Bone marrow (tissue), 2 donors: ENCODE measurements around the gene SLC25A21.

Source experiments
- DNase-seq, 2 donors: peaks; one replicate each; lab custom pipeline; 2025; lab: John Stamatoyannopoulos, UW

The SLC25A21 gene

DNA sequence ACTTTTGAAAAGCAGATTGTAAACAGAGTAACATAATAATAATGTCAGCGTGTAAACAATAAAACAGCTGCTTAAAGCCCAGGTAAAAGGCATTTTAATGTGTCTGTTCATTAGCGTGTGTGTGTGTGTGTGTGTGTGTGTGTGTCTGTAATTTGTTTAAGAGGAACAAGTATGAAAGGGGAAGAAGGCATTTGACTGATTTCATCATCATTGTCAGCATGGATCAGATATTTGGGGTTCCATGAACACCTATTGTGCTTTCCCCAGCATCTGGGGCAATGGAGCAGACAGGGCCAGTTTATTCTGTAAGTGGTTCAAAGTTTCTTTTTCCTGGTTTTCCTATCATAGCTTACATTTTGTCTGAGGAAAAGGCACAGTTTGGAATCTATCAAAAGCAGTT, 28.9 kb downstream of the SLC25A21 start:
- DNase-seq = no peak

DNA sequence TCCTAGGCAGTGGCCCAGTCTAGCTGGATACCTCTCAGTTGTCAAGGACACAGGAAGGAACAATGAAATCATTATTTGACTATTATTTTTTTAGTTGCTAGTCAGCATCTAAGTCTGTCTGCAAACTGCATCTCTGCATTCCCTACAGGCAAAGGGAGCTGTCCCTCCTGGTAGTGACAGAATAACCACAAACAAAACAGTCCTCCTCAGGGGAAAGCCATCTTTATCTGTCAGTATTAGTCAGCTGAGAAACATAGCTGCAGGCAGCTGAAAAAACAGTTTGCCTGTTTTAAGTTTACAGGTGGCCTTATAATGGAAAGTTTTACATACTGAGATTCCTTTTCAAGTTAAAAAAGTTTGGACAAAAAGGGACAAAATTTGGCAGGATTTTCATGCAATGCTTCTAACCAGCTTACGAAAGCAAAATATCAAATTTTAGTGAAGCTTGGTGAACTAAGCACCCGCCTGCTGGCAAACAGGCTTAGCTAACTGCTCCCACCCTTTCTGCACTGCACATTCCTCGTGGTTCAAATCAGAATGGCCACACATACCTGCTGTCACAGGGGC, 29.5 kb downstream of the SLC25A21 start:
- no peak for DNase-seq

DNA sequence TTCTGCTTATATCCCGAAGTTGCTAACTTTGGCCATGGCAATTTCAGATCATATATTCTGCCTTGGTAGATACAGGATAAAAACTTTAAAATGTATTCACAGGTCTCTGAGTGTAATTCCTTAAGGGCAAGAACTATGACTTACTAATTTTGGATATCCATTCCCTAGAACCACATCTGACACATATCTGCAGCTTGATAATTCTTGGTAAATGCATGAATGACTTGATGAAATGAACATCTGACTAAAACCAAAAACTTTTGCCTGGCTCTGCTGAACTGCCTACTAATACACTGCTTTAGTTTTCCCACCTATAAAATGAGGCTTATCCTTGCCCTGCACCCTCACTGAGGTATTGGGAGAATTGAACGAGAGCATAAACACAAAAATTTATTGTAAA, 32.2 kb downstream of the SLC25A21 start:
- DNase-seq = no peak

DNA sequence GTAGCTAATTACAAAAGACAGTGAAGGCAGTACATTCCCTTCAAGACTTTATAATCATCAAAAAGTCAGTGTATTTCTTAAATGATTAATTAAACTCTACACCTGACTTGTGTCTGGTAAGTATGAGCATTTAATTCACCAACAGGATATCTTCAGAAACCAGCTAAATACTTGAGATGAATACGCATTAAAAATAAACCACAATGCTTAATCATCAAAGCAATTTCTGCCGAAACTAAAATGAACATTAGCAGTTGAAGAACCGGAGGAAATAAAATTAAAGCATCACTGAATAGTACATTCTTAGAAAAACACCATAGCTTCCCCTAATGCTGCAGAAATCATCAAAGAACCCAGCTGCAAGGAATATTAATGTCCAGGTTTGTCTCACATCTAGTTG, 32.7 kb downstream of the SLC25A21 start:
- no peak for DNase-seq

DNA sequence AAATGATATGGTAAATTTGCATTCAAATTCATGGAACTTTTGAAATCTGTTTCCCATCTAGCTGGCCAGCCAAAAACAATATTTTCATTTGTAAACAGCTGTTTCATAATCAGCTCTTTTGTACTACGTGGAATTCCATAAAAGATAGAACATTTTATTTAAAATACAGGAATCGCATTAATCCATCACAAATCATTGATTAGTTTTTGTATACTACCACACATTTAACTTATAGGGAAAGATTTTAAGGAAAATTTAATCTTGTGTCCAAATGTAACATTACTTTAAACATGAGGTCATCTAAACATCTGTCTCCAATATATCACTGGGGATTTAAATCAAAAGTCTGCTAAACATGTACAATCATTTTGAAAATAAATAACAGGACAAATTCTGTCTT, 33.5 kb downstream of the SLC25A21 start:
- DNase-seq = no peak

DNA sequence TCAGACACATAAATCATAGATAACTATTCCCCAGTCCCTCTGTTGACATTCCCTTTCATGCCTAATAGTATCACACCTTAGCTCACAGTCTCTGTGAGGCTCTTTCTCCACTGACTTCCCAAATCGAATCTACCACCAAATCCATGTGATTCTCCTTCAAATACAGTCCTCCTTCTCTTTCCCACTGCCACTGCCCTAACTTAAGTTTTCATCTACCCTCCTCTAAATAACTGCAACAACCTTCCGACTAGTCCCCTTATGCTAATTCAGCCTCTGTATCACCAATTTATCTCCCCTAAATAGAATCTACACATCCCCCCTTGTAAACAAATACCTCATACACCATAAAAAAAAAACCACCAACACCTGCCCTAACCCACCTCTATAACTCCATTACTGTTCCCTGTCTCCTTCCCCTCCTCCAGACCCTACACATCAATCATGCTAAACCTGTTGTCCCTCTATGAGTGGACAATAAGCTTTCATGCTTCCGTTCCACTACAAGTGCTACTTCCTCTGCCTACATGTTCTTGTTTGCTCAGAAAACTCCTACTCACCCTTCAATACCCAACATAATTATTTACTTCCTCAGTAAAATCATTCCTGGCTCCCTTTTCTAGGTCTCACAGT, 39.0 kb downstream of the SLC25A21 start:
- DNase-seq = no peak

DNA sequence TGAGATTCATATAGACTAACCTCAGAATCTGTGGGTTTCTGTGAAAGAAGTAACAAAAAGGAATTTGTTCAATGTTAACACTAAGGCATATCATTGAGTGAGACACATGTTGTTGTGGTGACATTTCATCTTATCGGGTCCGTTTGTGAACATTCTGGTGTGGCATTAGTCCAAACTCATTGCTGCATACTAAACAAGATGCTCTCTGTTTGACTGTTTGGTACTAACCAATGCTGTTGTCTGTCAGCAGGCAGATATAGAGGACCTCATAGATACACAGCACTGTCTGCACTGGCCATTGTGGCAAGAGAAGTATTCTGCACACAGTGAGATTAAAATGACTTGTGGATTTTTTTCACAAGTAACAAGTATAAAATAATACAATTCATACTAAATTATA, 41.2 kb downstream of the SLC25A21 start:
- DNase-seq = no peak

DNA sequence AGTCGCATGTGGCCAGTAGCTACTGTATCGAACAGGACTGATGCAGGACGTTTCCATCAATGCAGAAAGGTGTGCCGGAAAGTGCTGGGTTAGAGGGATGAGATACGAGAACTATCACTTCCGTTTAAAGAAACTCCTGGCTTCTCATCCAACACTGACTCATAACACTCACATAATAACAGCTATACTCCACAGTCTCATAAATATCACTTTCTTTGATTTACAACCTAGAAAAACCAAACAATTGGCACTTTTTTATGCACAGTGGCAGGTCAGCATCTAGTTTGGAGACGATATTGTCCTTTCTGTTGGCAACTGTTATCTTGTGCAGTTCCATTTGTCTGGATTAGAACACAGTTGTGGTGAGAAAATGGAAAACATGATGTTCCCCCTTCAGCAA, 43.4 kb downstream of the SLC25A21 start:
- DNase-seq = no peak

DNA sequence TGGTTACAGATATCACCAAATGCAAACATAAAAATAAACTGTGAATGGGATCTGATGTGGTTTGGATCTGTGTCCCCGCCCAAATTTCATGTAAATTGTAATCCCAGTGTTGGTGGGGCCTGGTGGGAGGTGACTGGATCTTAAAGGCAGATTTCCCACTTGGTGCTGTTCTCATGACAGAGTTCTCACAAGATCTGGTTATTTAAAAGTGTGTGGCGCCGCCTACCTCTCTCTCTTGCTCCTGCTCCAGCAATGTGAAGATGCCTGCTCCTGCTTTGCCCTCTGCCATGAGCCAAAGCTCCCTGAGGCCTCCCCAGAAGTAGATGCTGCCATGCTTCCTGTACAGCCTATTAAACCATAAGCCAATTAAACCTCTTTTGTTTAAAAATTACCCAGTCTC, 47.8 kb downstream of the SLC25A21 start:
- DNase-seq = no peak

DNA sequence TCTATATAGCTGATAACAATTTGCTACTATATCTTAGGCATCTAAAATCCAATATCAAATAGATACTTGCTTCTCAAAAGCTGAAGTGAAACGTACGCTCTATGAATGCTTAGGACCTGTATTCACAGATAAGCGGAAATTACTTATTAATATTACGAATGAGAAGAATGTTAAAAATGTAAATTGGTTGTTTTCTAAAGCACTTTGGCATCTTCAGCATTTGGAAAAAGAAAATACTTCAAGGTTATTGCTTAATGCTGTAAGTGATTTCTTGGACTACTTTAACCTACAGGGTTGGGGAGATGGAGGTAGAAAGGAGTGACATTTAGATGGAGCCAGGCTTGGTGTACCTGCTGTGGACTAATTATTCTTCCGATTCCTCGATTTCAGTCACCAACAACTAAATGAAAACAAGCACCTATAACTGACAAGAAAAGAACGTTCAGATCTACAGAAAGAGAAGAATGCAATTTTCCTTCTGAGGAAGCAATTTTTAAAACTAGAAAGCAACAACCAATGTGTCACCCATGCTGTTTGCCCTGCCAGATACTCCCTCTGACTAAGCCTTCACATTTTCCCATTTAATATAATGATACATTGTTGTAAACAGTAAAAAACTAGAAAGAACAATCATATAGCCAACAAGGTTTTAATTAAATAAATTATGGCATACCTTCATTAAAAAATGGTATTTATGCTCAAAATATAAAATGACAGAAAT, 49.3 kb downstream of the SLC25A21 start:
- no peak for DNase-seq

DNA sequence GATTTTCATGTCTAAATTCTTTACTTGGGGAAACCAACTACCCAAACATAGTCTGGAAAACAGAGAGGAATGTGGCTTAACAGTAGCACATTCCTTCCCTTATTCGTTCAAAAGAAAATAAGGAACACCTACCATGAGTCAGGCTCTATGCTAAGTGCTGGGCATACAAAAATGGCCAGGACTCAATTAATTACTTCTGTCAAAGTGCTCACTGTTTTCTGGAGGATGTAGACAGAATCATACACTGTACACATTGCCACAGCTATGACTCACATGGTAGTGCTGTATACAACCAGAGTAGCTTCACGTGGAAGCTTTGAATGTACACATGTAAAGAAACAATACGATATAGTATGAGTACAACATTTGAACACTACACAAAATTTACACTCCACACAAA, 50.1 kb downstream of the SLC25A21 start:
- DNase-seq = no peak

DNA sequence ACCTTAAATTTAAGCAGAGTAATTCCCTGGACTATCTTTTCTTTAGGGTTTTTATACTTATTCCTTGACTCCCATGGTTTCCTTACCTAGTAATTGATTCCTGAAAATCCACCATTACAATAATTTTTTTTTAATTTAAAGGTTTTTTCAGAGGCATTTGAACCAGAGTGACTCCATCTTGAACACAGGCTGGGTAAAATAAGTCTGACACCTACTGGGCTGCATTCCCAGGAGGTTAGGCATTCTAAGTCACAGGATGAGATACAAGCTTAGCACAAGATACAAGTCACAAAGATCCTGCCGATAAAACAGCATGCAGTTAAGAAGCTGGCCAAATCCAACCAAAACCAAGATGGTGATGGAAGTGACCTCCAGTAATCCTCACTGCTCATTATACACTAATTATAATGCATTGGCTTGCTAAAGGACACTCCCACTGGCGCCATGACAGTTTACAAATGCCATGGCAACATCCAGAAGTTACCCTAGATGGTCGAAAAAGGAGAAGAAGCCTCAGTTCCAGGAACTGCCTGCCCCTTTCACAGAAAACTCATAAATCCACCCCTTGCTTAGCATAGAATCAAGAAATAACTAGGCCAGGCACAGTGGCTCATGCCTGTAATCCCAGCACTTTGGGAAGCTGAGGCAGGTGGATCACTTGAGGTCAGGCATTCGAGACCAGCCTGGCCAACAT, 53.6 kb downstream of the SLC25A21 start:
- no peak for DNase-seq

DNA sequence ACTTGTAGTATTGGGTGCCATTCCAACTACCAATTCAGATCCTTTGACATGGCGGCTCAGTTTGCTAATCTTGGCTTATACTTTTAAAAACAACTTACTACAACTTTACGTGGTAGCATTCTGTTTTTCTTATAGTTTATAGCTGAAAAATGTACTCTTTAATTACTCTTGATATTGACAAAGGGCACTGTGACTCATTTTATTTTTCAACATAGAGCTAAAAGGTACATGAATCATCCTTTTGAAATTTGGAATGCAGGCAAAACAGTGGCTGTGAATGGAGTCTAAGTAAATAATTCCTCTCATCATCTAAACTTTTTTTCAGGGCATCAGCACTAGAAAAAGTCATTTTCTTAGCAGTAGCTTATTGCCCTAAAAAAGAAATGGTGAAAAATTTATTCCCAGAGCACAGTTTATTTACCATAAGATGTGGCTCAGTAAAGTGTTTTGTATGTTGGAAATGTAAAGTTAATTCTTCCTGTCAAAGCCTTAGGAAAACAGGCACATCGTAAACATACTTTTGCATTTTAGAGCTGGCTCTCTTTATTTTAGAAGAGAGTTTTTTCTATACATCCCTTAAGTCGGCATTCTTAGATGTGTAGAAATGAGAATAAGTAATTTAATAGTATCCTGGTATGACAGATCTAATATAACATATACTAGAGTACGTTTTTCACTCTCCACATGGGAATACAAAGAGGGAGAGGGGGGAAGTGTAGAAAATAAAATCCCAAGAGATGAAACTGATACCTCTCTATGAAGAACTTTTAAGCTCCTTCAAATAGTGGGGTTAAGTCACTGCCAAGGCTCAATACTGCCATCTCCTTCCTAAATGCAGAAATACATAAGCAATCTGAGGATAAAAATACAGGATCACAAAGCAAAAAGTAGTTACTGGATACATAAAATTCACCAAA, 55.2 kb downstream of the SLC25A21 start:
- DNase-seq = no peak

DNA sequence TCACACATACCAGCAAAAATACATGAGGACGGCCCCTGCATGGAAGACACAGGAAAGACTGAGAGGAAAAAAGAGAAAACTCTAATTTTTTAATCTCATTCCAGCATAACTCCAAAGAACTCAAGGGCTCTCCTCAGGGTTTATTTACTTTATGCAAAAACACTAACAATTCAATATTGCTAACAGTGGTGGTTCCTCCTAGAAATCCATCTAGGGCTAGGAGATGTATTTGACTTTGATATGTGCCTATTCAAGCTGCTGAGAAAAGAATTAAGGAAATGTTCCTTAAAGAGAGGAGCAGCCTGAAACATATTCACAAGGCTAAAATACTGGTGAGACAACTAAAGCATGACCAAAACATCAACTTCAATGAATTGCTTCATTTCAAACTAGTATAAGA, 57.0 kb downstream of the SLC25A21 start:
- DNase-seq = no peak

DNA sequence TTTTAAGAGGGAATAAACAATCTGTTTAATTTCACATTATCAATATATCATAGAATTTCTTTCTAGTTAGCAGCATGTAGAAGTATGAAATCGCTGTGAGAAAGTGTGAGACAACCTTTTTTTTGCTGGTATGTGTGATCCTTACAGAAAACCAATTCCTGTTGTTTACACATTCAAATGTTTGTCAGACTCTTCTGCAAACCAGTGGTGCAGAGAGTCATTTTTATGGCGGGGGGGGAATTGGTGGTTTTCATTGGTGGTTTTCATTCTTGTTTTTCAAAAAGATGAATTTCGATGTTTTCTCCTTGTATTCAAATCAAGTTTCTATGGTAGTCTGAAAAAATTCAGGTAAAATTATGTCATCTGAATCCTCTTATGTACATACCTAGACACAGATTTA, 57.8 kb downstream of the SLC25A21 start:
- no peak for DNase-seq

DNA sequence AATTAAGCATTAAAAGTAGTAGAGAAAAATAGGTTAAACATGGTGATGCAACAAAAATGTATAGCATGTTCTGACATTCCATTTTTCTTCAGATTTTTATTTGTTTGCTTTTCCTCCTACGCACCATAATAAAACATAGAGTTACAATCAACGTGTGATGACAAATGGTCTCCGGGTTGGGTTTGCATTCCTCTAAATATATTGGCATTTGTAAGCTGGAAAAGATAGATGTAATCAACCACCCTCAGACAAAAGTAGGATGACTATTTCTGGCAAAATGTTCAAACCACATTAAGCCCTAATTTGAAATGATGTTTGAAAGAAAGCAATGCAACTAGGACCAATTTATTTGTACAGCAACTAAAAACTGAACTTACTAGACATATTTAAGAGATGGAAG, 58.4 kb downstream of the SLC25A21 start:
- DNase-seq = no peak

DNA sequence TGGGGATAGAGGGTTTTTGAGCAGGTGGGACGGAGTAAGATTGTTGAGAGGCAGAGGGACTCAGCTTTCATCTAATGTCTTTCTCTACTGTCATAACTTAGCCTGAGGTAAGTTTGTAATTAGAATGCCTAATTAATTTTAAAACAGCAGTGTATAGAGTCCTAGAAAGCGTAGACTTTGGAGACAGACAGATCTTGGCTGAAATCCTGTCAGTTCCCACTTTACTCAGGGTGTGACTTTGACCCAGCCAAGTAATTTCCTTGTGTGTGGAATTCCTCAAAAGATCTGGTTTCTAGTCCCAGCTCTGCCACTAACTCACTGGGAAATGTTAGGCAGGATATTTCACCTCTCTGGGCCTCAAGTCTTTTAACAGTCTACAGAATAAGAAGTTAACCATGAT, 74.3 kb downstream of the SLC25A21 start:
- no peak for DNase-seq

DNA sequence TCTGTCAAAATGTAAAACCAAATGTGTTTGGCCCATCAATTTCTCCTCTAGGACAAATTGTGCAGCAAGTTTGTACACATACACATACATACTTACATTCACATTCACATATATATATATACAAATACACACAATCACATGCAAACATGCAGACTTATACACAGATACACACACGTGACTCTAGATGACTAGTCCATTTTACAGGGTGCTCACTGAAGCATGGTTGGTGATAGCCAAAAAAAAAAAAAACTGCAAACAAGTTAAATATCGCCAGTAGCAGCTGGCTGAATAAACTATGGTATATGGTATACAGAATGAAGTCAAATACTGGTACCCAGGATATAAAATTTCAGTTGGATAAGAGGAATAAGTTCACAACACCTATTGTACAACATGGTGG, 77.9 kb downstream of the SLC25A21 start:
- no peak for DNase-seq

DNA sequence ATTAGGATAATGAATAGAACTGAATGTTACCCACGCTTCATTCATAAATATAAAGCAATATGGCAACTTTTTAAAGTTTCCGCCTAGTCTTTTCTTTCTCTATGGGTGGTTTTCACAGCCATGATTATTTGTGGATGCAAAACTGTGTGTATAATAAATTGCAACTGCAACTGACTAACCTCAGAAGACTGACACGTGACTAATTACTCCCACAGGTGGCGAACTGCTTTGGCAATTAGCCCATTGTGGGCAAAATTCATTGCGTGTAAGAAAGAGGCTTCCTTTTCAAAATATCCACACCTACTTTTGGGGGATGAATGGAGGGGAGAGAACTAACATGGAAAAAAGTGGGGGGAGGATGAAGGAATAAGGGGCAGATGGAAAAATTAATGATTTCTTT, 79.0 kb downstream of the SLC25A21 start:
- no peak for DNase-seq

DNA sequence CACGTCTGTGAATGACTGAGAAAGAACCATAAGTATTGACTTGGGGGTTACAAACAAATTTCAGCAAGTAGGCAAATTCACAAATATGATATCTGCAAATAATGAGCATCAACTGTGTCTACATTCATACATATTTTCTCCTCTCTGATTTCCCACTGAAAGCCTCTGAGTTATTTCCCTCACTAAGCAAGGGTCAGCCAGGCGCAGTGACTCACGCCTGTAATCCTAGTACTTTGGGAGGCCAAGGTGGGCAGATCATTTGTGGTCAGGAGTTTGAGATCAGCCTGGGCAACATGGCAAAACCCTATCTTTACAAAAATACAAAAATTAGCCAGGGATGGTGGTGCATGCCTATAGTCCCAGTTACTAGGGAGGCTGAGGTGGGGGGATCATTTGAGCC, 80.8 kb downstream of the SLC25A21 start:
- no peak for DNase-seq

DNA sequence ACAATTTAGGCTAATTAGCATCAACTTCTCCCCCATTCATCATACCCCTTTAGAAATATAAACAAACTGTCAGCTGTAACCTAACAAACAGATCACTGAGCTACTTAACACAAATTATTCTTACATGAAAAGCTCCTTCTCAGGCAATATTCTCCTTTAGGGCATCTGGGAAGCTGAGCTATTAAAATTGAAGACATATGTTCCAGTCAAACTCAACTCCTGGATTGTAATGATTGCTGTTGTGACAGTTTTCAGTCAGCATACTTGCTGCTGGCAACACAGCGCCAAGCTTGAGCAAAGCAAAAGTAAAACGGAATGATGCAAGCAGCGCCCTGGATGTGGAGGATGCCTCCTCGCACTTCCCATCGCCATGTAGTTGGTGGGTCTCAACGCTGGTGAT, 82.4 kb downstream of the SLC25A21 start:
- no peak for DNase-seq

DNA sequence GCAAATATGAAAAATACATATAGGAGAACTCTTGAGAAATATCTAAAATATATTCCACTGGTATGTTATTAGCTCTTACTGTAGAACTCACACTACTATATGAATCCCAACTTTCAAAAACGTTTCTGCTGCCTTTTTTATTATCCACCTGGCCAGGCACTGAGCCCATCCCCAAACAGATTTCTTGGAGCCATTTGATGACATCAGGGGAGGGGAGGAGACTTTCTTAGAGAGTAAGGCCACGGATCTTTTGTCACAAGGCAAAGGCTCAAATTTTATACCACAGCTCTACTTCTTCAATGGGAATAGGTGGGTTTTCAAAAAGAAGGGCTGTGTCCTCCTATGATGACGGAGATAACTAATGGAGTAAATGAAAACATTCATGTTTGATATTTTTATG, 83.0 kb downstream of the SLC25A21 start:
- no peak for DNase-seq
